Chondrocyte (in vitro differentiated cells): Measurements from ENCODE around the gene TNFRSF4. TPM values are rescaled to one million over a fixed set of nuclear protein-coding genes. Genes with fewer than 3 reads are reported as not detected.

Experiments
- DNase-seq: peaks from one replicate; pipeline ENCODE4 v3.0.0; 2021; ENCODE audit warnings: mixed read lengths, low spot score
- H3K27ac Mint-ChIP-seq: one replicate; pipeline ENCODE4 v1.8.0; 2021; ENCODE audit warnings: mild to moderate bottlenecking, moderate library complexity, mixed read lengths; ENCODE audit not compliant: unreplicated experiment
- H3K27me3 Mint-ChIP-seq: 2 replicates; pipeline ENCODE4 v1.8.0; 2021; ENCODE audit warnings: low read depth, mixed read lengths
- H3K36me3 Mint-ChIP-seq: 2 replicates; pipeline ENCODE4 v1.8.0; 2021; ENCODE audit warnings: low read depth, mixed read lengths
- H3K4me1 Mint-ChIP-seq: 2 replicates; pipeline ENCODE4 v1.8.0; 2021; ENCODE audit warnings: low read depth, mild to moderate bottlenecking, mixed read lengths
- H3K4me3 Mint-ChIP-seq: one replicate; pipeline ENCODE4 v1.8.0; 2021; ENCODE audit warnings: mild to moderate bottlenecking, moderate library complexity, mixed read lengths; ENCODE audit not compliant: unreplicated experiment
- H3K9me3 Mint-ChIP-seq: 2 replicates; pipeline ENCODE4 v1.8.0; 2021; ENCODE audit warnings: low read depth, mixed read lengths
- total RNA-seq: library from RNA; stranded (reverse); gene quantifications from 3 replicates; pipeline ENCODE4 v1.2.1, GENCODE V29; 2021
- TF ChIP-seq, protein P1 (sequence below): fragments of 200-600 bp; sonication (generic); IDR thresholded peaks from 2 replicates; pipeline ENCODE4 v1.5.0; 2021; ENCODE audit warnings: antibody characterized with exemption, mild to moderate bottlenecking, moderate library complexity

TNFRSF4 gene
- total RNA-seq, 1 donor from 2014 or later, result not detected

GRCh38 chr1:1259540-1259939, 45.6 kb upstream of the TNFRSF4 start:
- Mint-ChIP-seq H3K27ac (no peak overlapping the region), H3K4me1 (peaks cover 11% of the 10 kb centered on the region), H3K4me3 (no peak overlapping the region), H3K36me3 (peaks cover 27% of the 10 kb centered on the region), H3K27me3 (no peaks in the 10 kb centered on the region), H3K9me3 (no peaks in the 10 kb centered on the region)
- DNase-seq, result no peak
- TF ChIP-seq, protein P1, sequence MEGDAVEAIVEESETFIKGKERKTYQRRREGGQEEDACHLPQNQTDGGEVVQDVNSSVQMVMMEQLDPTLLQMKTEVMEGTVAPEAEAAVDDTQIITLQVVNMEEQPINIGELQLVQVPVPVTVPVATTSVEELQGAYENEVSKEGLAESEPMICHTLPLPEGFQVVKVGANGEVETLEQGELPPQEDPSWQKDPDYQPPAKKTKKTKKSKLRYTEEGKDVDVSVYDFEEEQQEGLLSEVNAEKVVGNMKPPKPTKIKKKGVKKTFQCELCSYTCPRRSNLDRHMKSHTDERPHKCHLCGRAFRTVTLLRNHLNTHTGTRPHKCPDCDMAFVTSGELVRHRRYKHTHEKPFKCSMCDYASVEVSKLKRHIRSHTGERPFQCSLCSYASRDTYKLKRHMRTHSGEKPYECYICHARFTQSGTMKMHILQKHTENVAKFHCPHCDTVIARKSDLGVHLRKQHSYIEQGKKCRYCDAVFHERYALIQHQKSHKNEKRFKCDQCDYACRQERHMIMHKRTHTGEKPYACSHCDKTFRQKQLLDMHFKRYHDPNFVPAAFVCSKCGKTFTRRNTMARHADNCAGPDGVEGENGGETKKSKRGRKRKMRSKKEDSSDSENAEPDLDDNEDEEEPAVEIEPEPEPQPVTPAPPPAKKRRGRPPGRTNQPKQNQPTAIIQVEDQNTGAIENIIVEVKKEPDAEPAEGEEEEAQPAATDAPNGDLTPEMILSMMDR, result no peak

GRCh38 chr1:1259119-1259488, 45.2 kb upstream of the TNFRSF4 start:
- Mint-ChIP-seq H3K4me1 (peaks cover 7% of the 10 kb centered on the region), H3K36me3 (peaks cover 27% of the 10 kb centered on the region), H3K4me3 (no peak overlapping the region), H3K27me3 (no peaks in the 10 kb centered on the region), H3K9me3 (no peaks in the 10 kb centered on the region), H3K27ac (no peak overlapping the region)
- TF ChIP-seq, protein P1, result no peak
- no peak for DNase-seq

GRCh38 chr1:1256956-1257871, 43.3 kb upstream of the TNFRSF4 start:
- Mint-ChIP-seq H3K4me3 (no peak overlapping the region), H3K27ac (peak overlapping the region; percentile 50), H3K36me3 (peaks cover 27% of the 10 kb centered on the region), H3K9me3 (no peaks in the 10 kb centered on the region), H3K4me1 (peaks cover 5% of the 10 kb centered on the region), H3K27me3 (no peaks in the 10 kb centered on the region)
- TF ChIP-seq, protein P1, result no peak
- no peak for DNase-seq

- no peak for DNase-seq
- H3K4me3 Mint-ChIP-seq, result no peak overlapping the region
- H3K27me3 Mint-ChIP-seq, result no peaks in the 10 kb centered on the region
- TF ChIP-seq, protein P1, result no peak
- H3K4me1 Mint-ChIP-seq, result peaks cover 3% of the 10 kb centered on the region
- peaks cover 22% of the 10 kb centered on the region for H3K36me3 Mint-ChIP-seq
- no peaks in the 10 kb centered on the region for H3K9me3 Mint-ChIP-seq
- no peak overlapping the region for H3K27ac Mint-ChIP-seq
Measured at GRCh38 chr1:1255611-1256010, 41.7 kb upstream of the TNFRSF4 start.

DNA sequence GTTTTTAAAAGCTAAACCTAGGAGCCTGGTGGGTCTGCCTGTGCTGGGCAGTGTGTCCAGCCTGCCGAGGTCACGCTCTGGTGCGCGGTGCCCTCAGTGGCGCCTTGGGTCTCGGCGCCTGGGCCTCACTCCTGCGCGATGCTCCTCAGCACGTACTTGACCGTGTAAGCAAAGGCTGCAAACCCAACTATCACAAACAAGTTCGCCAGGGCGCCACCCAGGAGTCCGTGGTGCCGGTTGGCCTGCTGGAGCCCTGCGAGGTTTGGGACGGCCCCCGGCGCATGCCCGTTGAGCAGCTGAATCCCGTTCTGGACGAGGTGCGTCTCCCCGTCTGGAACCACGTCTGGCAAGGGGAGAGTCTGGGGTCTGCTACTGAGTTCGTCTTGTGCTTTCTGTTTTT, 41.1 kb upstream of the TNFRSF4 start:
- Mint-ChIP-seq H3K27me3 (no peaks in the 10 kb centered on the region), H3K9me3 (no peaks in the 10 kb centered on the region), H3K4me1 (peaks cover 3% of the 10 kb centered on the region), H3K27ac (no peak overlapping the region), H3K36me3 (peaks cover 22% of the 10 kb centered on the region), H3K4me3 (no peak overlapping the region)
- DNase-seq, result no peak
- TF ChIP-seq, protein P1, result no peak
